Measurements from ENCODE around the gene CCDC78.
"Not testable (repeated sequence)": the region's sequence is repeated elsewhere in the genome, so short reads cannot be mapped to it uniquely, and the experiment has no call there.

Gene CCDC78

GRCh38 chr16:723695-724094 is 2.5 kb downstream of the CCDC78 start:
- no peak for DNase-seq (ENCODE audit: low spot score)

GRCh38 chr16:722835-723633 is 3.2 kb downstream of the CCDC78 start:
- no peak for DNase-seq (ENCODE audit: low spot score)

GRCh38 chr16:721765-722540 is 4.3 kb downstream of the CCDC78 start:
- DNase-seq (ENCODE audit: low spot score): no peak

GRCh38 chr16:720990-721764 is 5.1 kb downstream of the CCDC78 start, which contains the start of gene ANTKMT:
Gene ANTKMT (plus strand): TSS chr16:721146. CDS start chr16:721275, 129 bp downstream.
- DNase-seq (ENCODE audit: low spot score): peak; percentile 75

GRCh38 chr16:720447-720989 is 5.7 kb downstream of the CCDC78 start:
- peak; percentile 29 for DNase-seq (ENCODE audit: low spot score)

GRCh38 chr16:719815-720446 is 6.3 kb downstream of the CCDC78 start:
- no peak for DNase-seq (ENCODE audit: low spot score)

GRCh38 chr16:718922-719321 is 7.3 kb downstream of the CCDC78 start:
- no peak for DNase-seq (ENCODE audit: low spot score)

GRCh38 chr16:718389-718788 is 7.9 kb downstream of the CCDC78 start:
- DNase-seq (ENCODE audit: low spot score): no peak

- DNase-seq (ENCODE audit: low spot score): no peak
Observed at GRCh38 chr16:717450-718245, 8.6 kb downstream of the CCDC78 start.

- no peak for DNase-seq (ENCODE audit: low spot score)
Observed at GRCh38 chr16:716768-717325, 9.4 kb downstream of the CCDC78 start.

- DNase-seq (ENCODE audit: low spot score): no peak
Observed at GRCh38 chr16:716200-716568, 10.1 kb downstream of the CCDC78 start.

GRCh38 chr16:715477-716199 is 10.6 kb downstream of the CCDC78 start:
- no peak for DNase-seq (ENCODE audit: low spot score)

- DNase-seq (ENCODE audit: low spot score): peak; percentile 85
Observed at GRCh38 chr16:714558-715476, 11.4 kb downstream of the CCDC78 start, which contains the start of gene METRN. Gene METRN (plus strand): TSS chr16:715118. CDS start chr16:715290, 172 bp downstream.

- no peak for DNase-seq (ENCODE audit: low spot score)
Observed at GRCh38 chr16:714079-714478, 12.2 kb downstream of the CCDC78 start.

- not testable (repeated sequence) for DNase-seq (ENCODE audit: low spot score)
Observed at GRCh38 chr16:712740-713250, 13.4 kb downstream of the CCDC78 start.

- peak; percentile 74 for DNase-seq (ENCODE audit: low spot score)
Observed at GRCh38 chr16:711548-712320, 14.5 kb downstream of the CCDC78 start.

- no peak for DNase-seq (ENCODE audit: low spot score)
Observed at GRCh38 chr16:711084-711483, 15.2 kb downstream of the CCDC78 start.
